RWPE1 (cell line): ENCODE measurements around the gene NAA38.
A peak's percentile ranks its signal among the peaks of the same experiment; 100 is the strongest.

ENCODE experiments used
- CTCF ChIA-PET: fragments of 350-600 bp; sonication (Branson Sonifier 250); formaldehyde crosslinking; extraction: SDS; loops from one replicate; lab custom pipeline; 2021; lab: Yijun Ruan, JAX
- POLR2A ChIA-PET: fragments of 400-600 bp; formaldehyde crosslinking; extraction: SDS; loops from one replicate; lab custom pipeline; 2020; ENCODE audit warnings: antibody characterized with exemption; ENCODE audit not compliant: low non-redundant PET; lab: Yijun Ruan, JAX
- DNase-seq: peaks from one replicate; pipeline ENCODE4 v3.0.0; 2012; ENCODE audit warnings: low spot score
- H3K27ac ChIP-seq: fragments of 450-650 bp; 2 replicates; pipeline ENCODE4 v1.5.1; 2017
- TF ChIP-seq, protein P1 (sequence below): fragments of 450-650 bp; conservative IDR thresholded peaks from 2 replicates; pipeline ENCODE4 v1.5.1; 2017; ENCODE audit warnings: low read depth, mild to moderate bottlenecking

Gene NAA38

DNA sequence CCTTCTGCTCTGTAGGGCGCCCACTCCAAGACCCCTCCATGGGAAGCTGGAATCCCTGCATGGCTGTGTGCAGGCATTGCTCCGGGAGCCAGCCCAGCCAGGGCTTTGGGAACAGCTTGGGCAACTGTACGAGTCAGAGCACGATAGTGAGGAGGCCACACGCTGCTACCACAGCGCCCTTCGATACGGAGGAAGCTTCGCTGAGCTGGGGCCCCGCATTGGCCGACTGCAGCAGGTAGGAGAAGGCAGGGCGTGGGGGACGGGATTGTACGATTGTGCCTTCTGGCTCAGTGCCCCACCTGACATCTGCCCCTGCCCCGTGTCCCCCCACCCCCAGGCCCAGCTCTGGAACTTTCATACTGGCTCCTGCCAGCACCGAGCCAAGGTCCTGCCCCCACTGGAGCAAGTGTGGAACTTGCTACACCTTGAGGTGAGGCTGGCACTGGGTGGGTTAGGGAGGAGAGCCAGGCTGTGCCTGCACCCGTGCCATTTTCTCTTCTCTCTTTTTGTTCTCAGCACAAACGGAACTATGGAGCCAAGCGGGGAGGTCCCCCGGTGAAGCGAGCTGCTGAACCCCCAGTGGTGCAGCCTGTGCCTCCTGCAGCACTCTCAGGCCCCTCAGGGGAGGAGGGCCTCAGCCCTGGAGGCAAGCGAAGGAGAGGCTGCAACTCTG lies 11.2 kb downstream of the NAA38 start:
- no peak for DNase-seq
- H3K27ac ChIP-seq, result peak overlapping the region; percentile 94
- TF ChIP-seq, protein P1, sequence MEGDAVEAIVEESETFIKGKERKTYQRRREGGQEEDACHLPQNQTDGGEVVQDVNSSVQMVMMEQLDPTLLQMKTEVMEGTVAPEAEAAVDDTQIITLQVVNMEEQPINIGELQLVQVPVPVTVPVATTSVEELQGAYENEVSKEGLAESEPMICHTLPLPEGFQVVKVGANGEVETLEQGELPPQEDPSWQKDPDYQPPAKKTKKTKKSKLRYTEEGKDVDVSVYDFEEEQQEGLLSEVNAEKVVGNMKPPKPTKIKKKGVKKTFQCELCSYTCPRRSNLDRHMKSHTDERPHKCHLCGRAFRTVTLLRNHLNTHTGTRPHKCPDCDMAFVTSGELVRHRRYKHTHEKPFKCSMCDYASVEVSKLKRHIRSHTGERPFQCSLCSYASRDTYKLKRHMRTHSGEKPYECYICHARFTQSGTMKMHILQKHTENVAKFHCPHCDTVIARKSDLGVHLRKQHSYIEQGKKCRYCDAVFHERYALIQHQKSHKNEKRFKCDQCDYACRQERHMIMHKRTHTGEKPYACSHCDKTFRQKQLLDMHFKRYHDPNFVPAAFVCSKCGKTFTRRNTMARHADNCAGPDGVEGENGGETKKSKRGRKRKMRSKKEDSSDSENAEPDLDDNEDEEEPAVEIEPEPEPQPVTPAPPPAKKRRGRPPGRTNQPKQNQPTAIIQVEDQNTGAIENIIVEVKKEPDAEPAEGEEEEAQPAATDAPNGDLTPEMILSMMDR, result no peak
- POLR2A ChIA-PET, result no interaction called here
- CTCF ChIA-PET, result interaction anchor here (0.6 kb wide), 1 partner anchor 38 kb away, joined by 3 read pairs; no protein-coding TSS in a partner anchor

DNA sequence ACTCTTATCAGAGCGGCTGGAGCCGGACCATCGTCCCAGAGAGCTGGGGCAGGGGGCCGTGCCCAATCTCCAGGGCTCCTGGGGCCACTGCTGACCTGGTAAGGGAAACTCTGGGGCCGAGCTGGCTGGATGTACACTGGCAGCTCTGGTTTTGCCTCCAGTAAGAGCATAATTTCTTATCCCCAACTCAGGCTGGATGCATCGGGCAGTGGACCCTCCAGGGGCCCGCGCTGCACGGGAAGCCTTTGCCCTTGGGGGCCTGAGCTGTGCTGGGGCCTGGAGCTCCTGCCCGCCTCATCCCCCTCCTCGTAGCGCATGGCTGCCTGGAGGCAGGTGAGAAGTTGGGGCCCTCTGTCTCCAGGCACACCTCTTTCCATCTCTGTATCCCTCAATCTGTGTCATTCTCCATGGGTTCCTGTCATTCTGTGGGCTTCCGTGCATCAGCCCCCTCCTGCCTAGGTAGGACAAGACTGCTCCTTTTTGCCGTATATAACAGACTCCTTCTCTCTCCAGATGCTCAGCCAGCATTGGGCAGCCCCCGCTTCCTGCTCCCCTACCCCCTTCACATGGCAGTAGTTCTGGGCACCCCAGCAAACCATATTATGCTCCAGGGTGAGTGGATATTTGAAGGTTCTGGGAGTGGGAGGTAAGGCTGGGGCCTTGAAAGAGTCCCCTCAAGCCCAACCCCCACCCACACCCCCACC lies 11.8 kb downstream of the NAA38 start:
- peak overlapping the region; percentile 94 for H3K27ac ChIP-seq
- POLR2A ChIA-PET, result interaction anchor here (1.9 kb wide), 1 partner anchor 11 kb away, joined by 6 read pairs; the partner anchor contains the start of gene KDM6B
- CTCF ChIA-PET, result interaction anchor here (0.6 to 1.3 kb wide), 2 partner anchors 10 to 38 kb away, joined by 3 to 10 read pairs; no protein-coding TSS in a partner anchor

DNA sequence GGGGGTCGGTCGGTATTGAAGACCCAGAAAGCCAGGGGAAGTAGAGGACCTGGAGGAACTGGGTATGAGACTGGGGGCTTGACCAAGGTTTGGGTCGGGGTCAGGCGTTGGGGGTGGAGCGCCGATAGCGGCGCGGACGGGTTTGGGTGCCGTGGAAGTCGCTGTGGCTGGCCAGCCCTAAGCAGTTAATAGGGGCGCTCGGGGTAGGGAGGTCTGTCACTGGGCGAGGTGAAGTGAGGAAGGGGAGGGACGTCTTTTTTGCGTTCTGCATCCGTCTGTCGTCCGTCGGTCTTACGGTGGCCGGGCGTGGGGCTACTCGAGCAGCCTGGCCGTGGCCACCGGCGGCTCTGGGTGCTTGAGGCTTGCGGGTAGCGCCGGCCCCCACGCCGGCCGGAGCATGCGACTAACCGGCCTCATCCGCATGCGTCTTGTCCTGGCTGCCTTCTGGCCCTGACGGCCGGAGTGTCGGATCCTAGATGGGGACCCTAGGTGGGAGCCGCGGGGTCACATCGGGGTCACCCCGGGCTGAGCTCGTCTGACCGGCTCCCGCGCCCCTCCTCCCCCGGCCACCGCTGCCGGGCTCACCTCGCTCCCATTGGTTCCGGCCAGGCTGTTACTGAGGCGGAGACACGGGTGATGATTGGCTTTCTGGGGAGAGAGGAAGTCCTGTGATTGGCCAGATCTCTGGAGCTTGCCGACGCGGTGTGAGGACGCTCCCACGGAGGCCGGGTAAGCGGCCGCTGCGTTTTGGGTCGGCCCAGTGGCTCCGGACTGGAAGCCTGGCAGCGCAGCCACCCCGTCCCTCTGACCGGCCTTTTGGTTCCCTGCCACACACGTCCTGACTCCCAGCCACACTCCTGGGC lies 12.8 kb downstream of the NAA38 start:
- POLR2A ChIA-PET, result interaction anchor here (0.8 to 1.9 kb wide), 3 partner anchors 10 to 20 kb away, joined by 3 to 6 read pairs (median 4); partner anchors contain the start of genes KDM6B and NAA38
- TF ChIP-seq, protein P1, result no peak
- peak; percentile 92 for DNase-seq
- CTCF ChIA-PET, result interaction anchor here (1.3 kb wide), 1 partner anchor 9 kb away, joined by 10 read pairs; no protein-coding TSS in a partner anchor
- peak overlapping the region; percentile 94 for H3K27ac ChIP-seq

More for the DNA sequence above, 11.8 kb downstream of the NAA38 start:
- no peak for DNase-seq
- TF ChIP-seq, protein P1, result no peak

DNA sequence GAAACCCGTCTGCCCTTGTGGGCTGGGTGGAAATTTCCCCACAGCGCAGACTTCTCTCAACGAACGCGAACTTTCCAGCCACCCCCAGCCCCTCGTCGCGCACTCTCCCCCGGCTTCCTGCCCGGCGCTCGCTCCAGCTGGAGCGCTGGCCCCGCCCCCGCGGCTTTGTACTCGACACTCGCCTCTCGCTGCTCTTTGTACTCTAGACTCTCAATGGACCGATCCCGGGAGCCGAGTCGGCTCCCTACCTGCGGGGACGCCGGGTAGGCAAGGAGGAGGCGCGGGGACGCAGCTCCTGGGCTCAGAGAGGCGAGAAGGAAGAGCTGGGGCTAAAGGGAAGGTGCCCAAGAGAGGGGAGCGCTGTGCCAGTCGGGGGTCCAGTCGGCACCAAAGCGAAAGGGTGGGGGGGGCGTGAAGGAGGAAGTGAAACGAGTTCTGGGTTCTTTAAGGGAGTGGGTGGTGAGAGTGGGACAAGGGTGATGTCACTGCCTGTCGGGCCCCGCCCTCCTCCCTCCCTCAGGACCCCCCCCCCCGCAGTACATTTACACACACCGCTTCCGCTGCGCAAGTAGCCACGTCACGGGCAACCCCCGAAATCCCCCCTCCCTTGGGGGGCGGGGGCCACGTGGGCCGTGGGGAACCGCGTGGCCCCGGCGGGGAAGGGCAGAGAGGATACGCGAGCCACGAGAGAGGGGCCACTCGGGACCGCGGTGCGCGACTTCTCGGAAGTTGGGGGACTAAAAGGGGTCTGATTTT lies 13.6 kb downstream of the NAA38 start:
- POLR2A ChIA-PET, result interaction anchor here (1.2 to 1.9 kb wide), 3 partner anchors 7 to 13 kb away, joined by 3 to 6 read pairs (median 5); partner anchors contain the start of genes KDM6B and NAA38
- DNase-seq, result peak; percentile 88
- CTCF ChIA-PET, result interaction anchor here (0.5 to 1.2 kb wide), 4 partner anchors 10 to 214 kb away, joined by 3 to 5 read pairs (median 4); partner anchors contain the start of gene TP53
- TF ChIP-seq, protein P1, result no peak
- H3K27ac ChIP-seq, result peak overlapping the region; percentile 94

DNA sequence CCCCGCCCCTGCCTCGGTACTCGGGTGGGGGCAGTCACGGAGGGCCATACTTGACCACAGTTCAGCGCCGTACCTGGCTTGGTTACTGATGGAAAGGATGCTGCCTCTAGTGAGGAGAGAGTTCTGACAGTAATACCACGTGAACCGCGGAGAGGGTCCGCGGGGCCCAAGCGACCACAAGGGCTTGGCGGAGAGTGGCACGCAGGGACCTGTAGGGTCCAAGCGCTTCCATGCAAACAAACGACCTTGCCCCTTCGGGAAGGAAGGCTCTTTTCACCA lies 14.2 kb downstream of the NAA38 start:
- ChIA-PET CTCF (interaction anchor here (0.5 to 1.2 kb wide), 4 partner anchors 10 to 214 kb away, joined by 3 to 5 read pairs (median 4); partner anchors contain the start of gene TP53), POLR2A (interaction anchor here (1.2 to 1.5 kb wide), 2 partner anchors 8 to 14 kb away, joined by 3 to 5 read pairs; partner anchors contain the start of gene NAA38)

More for the DNA sequence above, 14.2 kb downstream of the NAA38 start:
- peak overlapping the region; percentile 94 for H3K27ac ChIP-seq
- TF ChIP-seq, protein P1, result no peak
- no peak for DNase-seq
